Measurements from ENCODE around the gene TMPRSS4. TPM values are rescaled to one million over a fixed set of nuclear protein-coding genes. Genes with fewer than 3 reads are reported as not detected.
A peak's percentile ranks its signal among the peaks of the same experiment; 100 is the strongest.

TMPRSS4 gene
- total and polyA plus RNA-seq, 2 experiments from 2014 or later, result 0.10 to 0.58 TPM

DNA sequence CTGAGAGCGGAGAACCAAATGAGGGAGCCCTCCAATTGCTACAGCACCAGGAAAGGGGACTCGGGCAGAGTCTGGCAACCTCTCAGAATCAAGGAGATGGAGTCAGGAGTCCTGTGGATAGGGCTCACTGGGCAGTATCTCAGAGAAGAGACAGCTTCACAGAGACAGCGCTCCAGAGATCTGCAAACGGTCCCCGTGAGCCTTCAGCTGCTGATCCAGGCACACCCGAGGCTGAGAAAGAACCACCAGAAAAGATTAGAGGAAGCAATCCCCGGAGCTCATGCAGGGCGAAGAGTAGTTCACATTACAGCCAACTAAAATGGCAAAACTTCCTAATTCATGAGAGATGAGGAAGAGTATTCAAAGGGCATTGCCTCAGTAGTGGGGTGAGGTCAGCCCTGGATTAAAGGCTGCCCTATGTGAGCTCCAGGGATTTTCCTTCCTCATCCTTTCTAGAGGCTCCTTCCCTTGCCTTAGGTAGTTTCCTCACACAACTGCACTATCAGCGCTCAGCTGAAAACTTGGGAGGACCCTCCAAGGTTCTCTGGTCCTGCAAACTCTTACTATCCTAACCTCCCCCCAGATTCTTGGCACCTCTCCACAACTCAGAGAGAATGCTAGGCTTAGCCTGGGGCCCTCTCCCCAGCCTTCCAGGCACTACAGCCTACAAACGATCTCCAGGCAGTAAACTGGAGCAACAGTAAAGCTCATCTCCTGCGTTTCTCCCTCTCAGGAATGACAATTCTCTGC is 52.0 kb downstream of the TMPRSS4 start:
- Mint-ChIP-seq H3K36me3 (ENCODE audit: low read depth) (no peaks in the 10 kb centered on the region), H3K9me3 (no peaks in the 10 kb centered on the region), H3K4me1 (peaks cover 4% of the 10 kb centered on the region; the same call in 2 of the 3 replicates), H3K4me3 (no peak overlapping the region), H3K27ac (no peak overlapping the region), H3K27me3 (ENCODE audit: insufficient read depth, low read depth, poor library complexity) (peaks cover 6% of the 10 kb centered on the region)
- H3K36me3 ChIP-seq (ENCODE audit: insufficient read depth), result no peaks in the 10 kb centered on the region
- no peak overlapping the region for H3K4me2 ChIP-seq
- peak overlapping the region; percentile 23; the same call in 1 of the 2 replicates for H2AFZ ChIP-seq
- H4K20me1 ChIP-seq (replicated peaks; ENCODE audit: insufficient read depth), result no peaks in the 10 kb centered on the region
- H3K27ac ChIP-seq (ENCODE audit: low read depth), result no peak overlapping the region
- DNase-seq (ENCODE audit: low spot score) (no peak), ATAC-seq (no peak)
- no peak overlapping the region for H3K4me3 ChIP-seq
- no peaks in the 10 kb centered on the region for H3K27me3 ChIP-seq (ENCODE audit: insufficient read depth)
- H3K4me1 ChIP-seq (ENCODE audit: insufficient read depth), result no peaks in the 10 kb centered on the region
- TF ChIP-seq, protein P1, sequence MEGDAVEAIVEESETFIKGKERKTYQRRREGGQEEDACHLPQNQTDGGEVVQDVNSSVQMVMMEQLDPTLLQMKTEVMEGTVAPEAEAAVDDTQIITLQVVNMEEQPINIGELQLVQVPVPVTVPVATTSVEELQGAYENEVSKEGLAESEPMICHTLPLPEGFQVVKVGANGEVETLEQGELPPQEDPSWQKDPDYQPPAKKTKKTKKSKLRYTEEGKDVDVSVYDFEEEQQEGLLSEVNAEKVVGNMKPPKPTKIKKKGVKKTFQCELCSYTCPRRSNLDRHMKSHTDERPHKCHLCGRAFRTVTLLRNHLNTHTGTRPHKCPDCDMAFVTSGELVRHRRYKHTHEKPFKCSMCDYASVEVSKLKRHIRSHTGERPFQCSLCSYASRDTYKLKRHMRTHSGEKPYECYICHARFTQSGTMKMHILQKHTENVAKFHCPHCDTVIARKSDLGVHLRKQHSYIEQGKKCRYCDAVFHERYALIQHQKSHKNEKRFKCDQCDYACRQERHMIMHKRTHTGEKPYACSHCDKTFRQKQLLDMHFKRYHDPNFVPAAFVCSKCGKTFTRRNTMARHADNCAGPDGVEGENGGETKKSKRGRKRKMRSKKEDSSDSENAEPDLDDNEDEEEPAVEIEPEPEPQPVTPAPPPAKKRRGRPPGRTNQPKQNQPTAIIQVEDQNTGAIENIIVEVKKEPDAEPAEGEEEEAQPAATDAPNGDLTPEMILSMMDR (conservative IDR thresholded peaks at IDR 0.05; ENCODE audit: low read depth in 2 of 2), result no peak
- no peak for TF ChIP-seq CREB1 (CRISPR knock-in tag; IDR thresholded peaks at IDR 0.05; ENCODE audit: low read depth)
- no peak for TF ChIP-seq POLR2AphosphoS5 (IDR thresholded peaks at IDR 0.05; ENCODE audit: low read depth)
- TF ChIP-seq EZH2phosphoT487 (IDR thresholded peaks at IDR 0.05; ENCODE audit: unreplicated experiment), result no peak
- TF ChIP-seq, protein P2, sequence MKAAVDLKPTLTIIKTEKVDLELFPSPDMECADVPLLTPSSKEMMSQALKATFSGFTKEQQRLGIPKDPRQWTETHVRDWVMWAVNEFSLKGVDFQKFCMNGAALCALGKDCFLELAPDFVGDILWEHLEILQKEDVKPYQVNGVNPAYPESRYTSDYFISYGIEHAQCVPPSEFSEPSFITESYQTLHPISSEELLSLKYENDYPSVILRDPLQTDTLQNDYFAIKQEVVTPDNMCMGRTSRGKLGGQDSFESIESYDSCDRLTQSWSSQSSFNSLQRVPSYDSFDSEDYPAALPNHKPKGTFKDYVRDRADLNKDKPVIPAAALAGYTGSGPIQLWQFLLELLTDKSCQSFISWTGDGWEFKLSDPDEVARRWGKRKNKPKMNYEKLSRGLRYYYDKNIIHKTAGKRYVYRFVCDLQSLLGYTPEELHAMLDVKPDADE (IDR thresholded peaks at IDR 0.05), result no peak
- TF ChIP-seq, protein P3, sequence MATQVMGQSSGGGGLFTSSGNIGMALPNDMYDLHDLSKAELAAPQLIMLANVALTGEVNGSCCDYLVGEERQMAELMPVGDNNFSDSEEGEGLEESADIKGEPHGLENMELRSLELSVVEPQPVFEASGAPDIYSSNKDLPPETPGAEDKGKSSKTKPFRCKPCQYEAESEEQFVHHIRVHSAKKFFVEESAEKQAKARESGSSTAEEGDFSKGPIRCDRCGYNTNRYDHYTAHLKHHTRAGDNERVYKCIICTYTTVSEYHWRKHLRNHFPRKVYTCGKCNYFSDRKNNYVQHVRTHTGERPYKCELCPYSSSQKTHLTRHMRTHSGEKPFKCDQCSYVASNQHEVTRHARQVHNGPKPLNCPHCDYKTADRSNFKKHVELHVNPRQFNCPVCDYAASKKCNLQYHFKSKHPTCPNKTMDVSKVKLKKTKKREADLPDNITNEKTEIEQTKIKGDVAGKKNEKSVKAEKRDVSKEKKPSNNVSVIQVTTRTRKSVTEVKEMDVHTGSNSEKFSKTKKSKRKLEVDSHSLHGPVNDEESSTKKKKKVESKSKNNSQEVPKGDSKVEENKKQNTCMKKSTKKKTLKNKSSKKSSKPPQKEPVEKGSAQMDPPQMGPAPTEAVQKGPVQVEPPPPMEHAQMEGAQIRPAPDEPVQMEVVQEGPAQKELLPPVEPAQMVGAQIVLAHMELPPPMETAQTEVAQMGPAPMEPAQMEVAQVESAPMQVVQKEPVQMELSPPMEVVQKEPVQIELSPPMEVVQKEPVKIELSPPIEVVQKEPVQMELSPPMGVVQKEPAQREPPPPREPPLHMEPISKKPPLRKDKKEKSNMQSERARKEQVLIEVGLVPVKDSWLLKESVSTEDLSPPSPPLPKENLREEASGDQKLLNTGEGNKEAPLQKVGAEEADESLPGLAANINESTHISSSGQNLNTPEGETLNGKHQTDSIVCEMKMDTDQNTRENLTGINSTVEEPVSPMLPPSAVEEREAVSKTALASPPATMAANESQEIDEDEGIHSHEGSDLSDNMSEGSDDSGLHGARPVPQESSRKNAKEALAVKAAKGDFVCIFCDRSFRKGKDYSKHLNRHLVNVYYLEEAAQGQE (IDR thresholded peaks at IDR 0.05; ENCODE audit: unreplicated experiment), result no peak
- TF ChIP-seq, protein P4, sequence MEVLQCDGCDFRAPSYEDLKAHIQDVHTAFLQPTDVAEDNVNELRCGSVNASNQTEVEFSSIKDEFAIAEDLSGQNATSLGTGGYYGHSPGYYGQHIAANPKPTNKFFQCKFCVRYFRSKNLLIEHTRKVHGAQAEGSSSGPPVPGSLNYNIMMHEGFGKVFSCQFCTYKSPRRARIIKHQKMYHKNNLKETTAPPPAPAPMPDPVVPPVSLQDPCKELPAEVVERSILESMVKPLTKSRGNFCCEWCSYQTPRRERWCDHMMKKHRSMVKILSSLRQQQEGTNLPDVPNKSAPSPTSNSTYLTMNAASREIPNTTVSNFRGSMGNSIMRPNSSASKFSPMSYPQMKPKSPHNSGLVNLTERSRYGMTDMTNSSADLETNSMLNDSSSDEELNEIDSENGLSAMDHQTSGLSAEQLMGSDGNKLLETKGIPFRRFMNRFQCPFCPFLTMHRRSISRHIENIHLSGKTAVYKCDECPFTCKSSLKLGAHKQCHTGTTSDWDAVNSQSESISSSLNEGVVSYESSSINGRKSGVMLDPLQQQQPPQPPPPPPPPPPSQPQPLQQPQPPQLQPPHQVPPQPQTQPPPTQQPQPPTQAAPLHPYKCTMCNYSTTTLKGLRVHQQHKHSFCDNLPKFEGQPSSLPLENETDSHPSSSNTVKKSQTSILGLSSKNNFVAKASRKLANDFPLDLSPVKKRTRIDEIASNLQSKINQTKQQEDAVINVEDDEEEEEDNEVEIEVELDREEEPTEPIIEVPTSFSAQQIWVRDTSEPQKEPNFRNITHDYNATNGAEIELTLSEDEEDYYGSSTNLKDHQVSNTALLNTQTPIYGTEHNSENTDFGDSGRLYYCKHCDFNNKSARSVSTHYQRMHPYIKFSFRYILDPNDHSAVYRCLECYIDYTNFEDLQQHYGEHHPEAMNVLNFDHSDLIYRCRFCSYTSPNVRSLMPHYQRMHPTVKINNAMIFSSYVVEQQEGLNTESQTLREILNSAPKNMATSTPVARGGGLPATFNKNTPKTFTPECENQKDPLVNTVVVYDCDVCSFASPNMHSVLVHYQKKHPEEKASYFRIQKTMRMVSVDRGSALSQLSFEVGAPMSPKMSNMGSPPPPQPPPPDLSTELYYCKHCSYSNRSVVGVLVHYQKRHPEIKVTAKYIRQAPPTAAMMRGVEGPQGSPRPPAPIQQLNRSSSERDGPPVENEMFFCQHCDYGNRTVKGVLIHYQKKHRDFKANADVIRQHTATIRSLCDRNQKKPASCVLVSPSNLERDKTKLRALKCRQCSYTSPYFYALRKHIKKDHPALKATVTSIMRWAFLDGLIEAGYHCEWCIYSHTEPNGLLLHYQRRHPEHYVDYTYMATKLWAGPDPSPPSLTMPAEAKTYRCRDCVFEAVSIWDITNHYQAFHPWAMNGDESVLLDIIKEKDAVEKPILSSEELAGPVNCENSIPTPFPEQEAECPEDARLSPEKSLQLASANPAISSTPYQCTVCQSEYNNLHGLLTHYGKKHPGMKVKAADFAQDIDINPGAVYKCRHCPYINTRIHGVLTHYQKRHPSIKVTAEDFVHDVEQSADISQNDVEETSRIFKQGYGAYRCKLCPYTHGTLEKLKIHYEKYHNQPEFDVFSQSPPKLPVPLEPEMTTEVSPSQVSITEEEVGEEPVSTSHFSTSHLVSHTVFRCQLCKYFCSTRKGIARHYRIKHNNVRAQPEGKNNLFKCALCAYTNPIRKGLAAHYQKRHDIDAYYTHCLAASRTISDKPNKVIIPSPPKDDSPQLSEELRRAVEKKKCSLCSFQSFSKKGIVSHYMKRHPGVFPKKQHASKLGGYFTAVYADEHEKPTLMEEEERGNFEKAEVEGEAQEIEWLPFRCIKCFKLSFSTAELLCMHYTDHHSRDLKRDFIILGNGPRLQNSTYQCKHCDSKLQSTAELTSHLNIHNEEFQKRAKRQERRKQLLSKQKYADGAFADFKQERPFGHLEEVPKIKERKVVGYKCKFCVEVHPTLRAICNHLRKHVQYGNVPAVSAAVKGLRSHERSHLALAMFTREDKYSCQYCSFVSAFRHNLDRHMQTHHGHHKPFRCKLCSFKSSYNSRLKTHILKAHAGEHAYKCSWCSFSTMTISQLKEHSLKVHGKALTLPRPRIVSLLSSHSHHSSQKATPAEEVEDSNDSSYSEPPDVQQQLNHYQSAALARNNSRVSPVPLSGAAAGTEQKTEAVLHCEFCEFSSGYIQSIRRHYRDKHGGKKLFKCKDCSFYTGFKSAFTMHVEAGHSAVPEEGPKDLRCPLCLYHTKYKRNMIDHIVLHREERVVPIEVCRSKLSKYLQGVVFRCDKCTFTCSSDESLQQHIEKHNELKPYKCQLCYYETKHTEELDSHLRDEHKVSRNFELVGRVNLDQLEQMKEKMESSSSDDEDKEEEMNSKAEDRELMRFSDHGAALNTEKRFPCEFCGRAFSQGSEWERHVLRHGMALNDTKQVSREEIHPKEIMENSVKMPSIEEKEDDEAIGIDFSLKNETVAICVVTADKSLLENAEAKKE (CRISPR knock-in tag; IDR thresholded peaks at IDR 0.05), result no peak
- TF ChIP-seq JUNB (IDR thresholded peaks at IDR 0.05; ENCODE audit: unreplicated experiment), result no peak
- TF ChIP-seq ZNF331 (CRISPR knock-in tag; IDR thresholded peaks at IDR 0.05; ENCODE audit: low read depth), result no peak
- no peak for TF ChIP-seq ZNF114 (CRISPR knock-in tag; IDR thresholded peaks at IDR 0.05)
- no peak for TF ChIP-seq EZH2 (IDR thresholded peaks at IDR 0.05; ENCODE audit: low read depth, unreplicated experiment)
- no peak for TF ChIP-seq NANOG (IDR thresholded peaks at IDR 0.05; ENCODE audit: borderline replicate concordance)
- H3F3A ChIP-seq (replicated peaks; ENCODE audit: low read depth), result no peaks in the 10 kb centered on the region
- H3K9me2 ChIP-seq (ENCODE audit: insufficient read depth), result no peaks in the 10 kb centered on the region
- no peaks in the 10 kb centered on the region for H3K79me2 ChIP-seq (replicated peaks; ENCODE audit: insufficient read depth)
